Vagina (tissue), 2 donors: ENCODE results near the gene VSIR. TPM values are rescaled to one million over a fixed set of nuclear protein-coding genes. Genes with fewer than 3 reads are reported as not detected.

Experiments used
- DNase-seq, 2 donors: peaks; one replicate each; pipeline ENCODE4 v3.0.0-alpha.2; 2017; ENCODE audit errors: extremely low spot score in 2 of 2
- H3K27ac ChIP-seq: fragments of 200-600 bp; sonication (generic); one replicate; pipeline ENCODE4 v1.5.1; 2019
- H3K27me3 ChIP-seq: fragments of 200-600 bp; sonication (generic); one replicate; pipeline ENCODE4 v1.5.1; 2019
- H3K36me3 ChIP-seq, 2 donors: fragments of 200-600 bp; sonication (generic); one replicate each; pipeline ENCODE4 v1.5.1; 2017 to 2019
- H3K4me1 ChIP-seq: fragments of 200-600 bp; sonication (generic); one replicate; pipeline ENCODE4 v1.5.1; 2019
- H3K4me3 ChIP-seq, 2 donors: fragments of 200-600 bp; sonication (generic); 1 replicate in 1 of 2; 2 replicates in 1 of 2; pipeline ENCODE4 v1.5.1; 2016 to 2019
- H3K9me3 ChIP-seq: fragments of 200-600 bp; sonication (generic); one replicate; pipeline ENCODE4 v1.5.1; 2019
- POLR2A ChIP-seq, 2 donors: fragments of 450-650 bp; IDR thresholded peaks; one replicate each; pipeline ENCODE4 v1.6.1; 2017; ENCODE audit warnings: antibody characterized with exemption in 2 of 2, mild to moderate bottlenecking in 2 of 2, moderate library complexity in 2 of 2
- POLR2AphosphoS5 ChIP-seq, 2 donors: sonication (generic); formaldehyde crosslinking; IDR thresholded peaks; one replicate each; pipeline ENCODE4 v1.9.0; 2017; ENCODE audit warnings: antibody characterized with exemption in 2 of 2, mild to moderate bottlenecking in 2 of 2, low read depth in 1 of 2; ENCODE audit not compliant: insufficient read depth in 1 of 2
- intact Hi-C: fragments of 100-400 bp; cut with DNase I; formaldehyde crosslinking; loops from one replicate; pipeline ENCODE4 v1.15.1; 2023
- total RNA-seq: library from RNA; depleted of rRNA; stranded (reverse); fragments of >200 nt; gene quantifications from one replicate; pipeline ENCODE4 v1.2.3, GENCODE V29; 2016
- TF ChIP-seq, protein P1 (sequence below), 3 experiments: fragments of 450-650 bp in 2 of 3; fragments of 200-600 bp in 1 of 3; sonication (generic) in 1 of 3; IDR thresholded peaks; one replicate each; pipeline ENCODE4 v1.5.1; 2017 to 2019; ENCODE audit warnings: antibody characterized with exemption in 3 of 3, mild to moderate bottlenecking in 2 of 3, moderate library complexity in 2 of 3

Gene VSIR
- total RNA-seq, 1 donor from 2014 or later: 96.5 TPM

GRCh38 chr10:71715860-71716259 is 57.5 kb downstream of the VSIR start:
- Histone ChIP-seq H3K36me3 (no peaks in the 10 kb centered on the region), H3K9me3 (no peaks in the 10 kb centered on the region), H3K4me3 (no peak overlapping the region), H3K4me1 (peaks cover 66% of the 10 kb centered on the region), H3K27me3 (no peaks in the 10 kb centered on the region), H3K27ac (peak overlapping the region; percentile 95)
- no peak for DNase-seq
- intact Hi-C loops: no loop called here
- TF ChIP-seq, protein P1, sequence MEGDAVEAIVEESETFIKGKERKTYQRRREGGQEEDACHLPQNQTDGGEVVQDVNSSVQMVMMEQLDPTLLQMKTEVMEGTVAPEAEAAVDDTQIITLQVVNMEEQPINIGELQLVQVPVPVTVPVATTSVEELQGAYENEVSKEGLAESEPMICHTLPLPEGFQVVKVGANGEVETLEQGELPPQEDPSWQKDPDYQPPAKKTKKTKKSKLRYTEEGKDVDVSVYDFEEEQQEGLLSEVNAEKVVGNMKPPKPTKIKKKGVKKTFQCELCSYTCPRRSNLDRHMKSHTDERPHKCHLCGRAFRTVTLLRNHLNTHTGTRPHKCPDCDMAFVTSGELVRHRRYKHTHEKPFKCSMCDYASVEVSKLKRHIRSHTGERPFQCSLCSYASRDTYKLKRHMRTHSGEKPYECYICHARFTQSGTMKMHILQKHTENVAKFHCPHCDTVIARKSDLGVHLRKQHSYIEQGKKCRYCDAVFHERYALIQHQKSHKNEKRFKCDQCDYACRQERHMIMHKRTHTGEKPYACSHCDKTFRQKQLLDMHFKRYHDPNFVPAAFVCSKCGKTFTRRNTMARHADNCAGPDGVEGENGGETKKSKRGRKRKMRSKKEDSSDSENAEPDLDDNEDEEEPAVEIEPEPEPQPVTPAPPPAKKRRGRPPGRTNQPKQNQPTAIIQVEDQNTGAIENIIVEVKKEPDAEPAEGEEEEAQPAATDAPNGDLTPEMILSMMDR (IDR thresholded peaks at IDR 0.05): no peak
- TF ChIP-seq POLR2A (IDR thresholded peaks at IDR 0.05) (no peak), POLR2AphosphoS5 (IDR thresholded peaks at IDR 0.05; ENCODE audit: insufficient read depth in 1 of 2, low read depth in 1 of 2) (no peak)

DNA sequence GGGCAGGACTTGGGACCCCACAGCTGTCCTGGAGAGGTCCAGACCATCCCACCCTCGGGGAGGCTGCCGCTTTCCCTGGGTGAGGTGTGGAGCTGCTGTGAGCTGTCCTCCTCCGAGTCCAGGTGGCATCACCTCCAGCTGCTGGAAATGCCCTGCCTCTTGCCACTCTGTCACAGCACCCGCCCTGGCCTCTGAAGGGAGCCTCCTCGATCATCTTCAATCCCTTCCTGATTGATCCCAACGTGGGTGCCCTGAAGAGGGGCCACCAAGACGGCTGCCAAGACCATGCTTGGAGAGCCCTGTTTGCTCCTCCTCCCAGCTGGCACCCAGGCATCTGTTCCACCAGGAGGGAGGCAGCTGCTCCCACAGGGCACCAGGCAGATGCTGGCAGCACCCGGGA is 58.3 kb downstream of the VSIR start:
- no peak overlapping the region for H3K4me3 ChIP-seq
- no peaks in the 10 kb centered on the region for H3K9me3 ChIP-seq
- DNase-seq: no peak
- H3K27ac ChIP-seq: peak overlapping the region; percentile 95
- intact Hi-C loops: no loop called here
- no peak for TF ChIP-seq POLR2A (IDR thresholded peaks at IDR 0.05)
- TF ChIP-seq, protein P1 (IDR thresholded peaks at IDR 0.05): no peak
- no peak for TF ChIP-seq POLR2AphosphoS5 (IDR thresholded peaks at IDR 0.05; ENCODE audit: insufficient read depth in 1 of 2, low read depth in 1 of 2)
- H3K27me3 ChIP-seq: no peaks in the 10 kb centered on the region
- no peaks in the 10 kb centered on the region for H3K36me3 ChIP-seq
- H3K4me1 ChIP-seq: peaks cover 63% of the 10 kb centered on the region

DNA sequence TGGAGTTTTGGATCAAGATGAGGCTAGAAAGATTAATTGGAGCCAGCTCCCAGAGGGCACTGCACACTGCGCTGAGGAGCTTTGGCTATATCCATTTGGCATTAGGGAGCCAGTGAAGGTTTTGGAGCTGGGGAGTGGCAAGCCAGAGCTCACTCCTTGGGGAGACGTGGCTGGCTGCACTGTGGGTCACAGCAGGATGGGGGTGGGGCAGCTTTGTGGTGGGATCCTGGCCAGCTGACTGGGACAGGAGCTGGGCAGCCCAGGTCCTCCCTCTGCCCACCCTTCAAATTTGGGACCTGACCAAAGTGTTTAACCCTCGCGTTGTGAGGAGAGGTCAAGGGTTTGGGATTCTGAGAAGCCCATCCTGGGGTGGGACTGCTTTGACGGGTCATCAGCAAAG is 58.7 kb downstream of the VSIR start:
- DNase-seq: no peak

DNA sequence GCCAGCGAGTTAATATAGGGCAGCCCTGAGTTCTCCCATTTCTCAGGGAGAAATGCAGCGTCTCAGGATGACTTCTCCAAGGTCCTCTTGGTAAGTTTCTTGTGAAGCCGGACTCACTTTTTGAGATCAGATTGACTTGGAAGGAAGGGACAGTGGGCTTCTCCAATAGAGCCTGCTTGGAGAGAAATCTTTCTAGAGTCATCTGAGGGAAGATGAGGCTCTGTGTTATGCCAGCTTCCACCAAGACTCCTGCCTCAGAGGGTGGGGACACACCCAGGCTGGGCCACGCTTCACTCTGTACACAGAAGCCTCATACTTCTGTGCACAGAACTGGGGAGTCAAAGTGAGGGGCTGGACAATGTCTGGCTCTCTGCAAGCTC is 59.3 kb downstream of the VSIR start:
- Histone ChIP-seq H3K9me3 (no peaks in the 10 kb centered on the region), H3K27me3 (no peaks in the 10 kb centered on the region), H3K4me3 (no peak overlapping the region), H3K4me1 (peaks cover 54% of the 10 kb centered on the region), H3K36me3 (no peaks in the 10 kb centered on the region), H3K27ac (peak overlapping the region; percentile 95)
- TF ChIP-seq, protein P1 (IDR thresholded peaks at IDR 0.05): no peak
- TF ChIP-seq POLR2AphosphoS5 (IDR thresholded peaks at IDR 0.05; ENCODE audit: insufficient read depth in 1 of 2, low read depth in 1 of 2): no peak
- no peak for TF ChIP-seq POLR2A (IDR thresholded peaks at IDR 0.05)
- no peak for DNase-seq
- intact Hi-C loops: loop anchor here (5.0 kb wide), 1 partner anchor 58 kb away; the partner anchor contains the start of gene VSIR

More for the DNA sequence above, 58.7 kb downstream of the VSIR start:
- Histone ChIP-seq H3K36me3 (no peaks in the 10 kb centered on the region), H3K4me3 (no peak overlapping the region), H3K9me3 (no peaks in the 10 kb centered on the region), H3K27ac (peak overlapping the region; percentile 95), H3K27me3 (no peaks in the 10 kb centered on the region), H3K4me1 (peaks cover 60% of the 10 kb centered on the region)
- TF ChIP-seq, protein P1 (IDR thresholded peaks at IDR 0.05): no peak
- intact Hi-C loops: loop anchor here (5.0 kb wide), 1 partner anchor 58 kb away; the partner anchor contains the start of gene VSIR

GRCh38 chr10:71713135-71714030 is 59.9 kb downstream of the VSIR start:
- no peaks in the 10 kb centered on the region for H3K36me3 ChIP-seq
- peak overlapping the region; percentile 95 for H3K27ac ChIP-seq
- peak in 1 of 2 donors; percentile 91 for TF ChIP-seq POLR2AphosphoS5 (IDR thresholded peaks at IDR 0.05; ENCODE audit: insufficient read depth in 1 of 2, low read depth in 1 of 2)
- TF ChIP-seq, protein P1 (IDR thresholded peaks at IDR 0.05): no peak
- peak in 1 of 2 donors; percentile 29 for TF ChIP-seq POLR2A (IDR thresholded peaks at IDR 0.05)
- intact Hi-C loops: loop anchor here (5.0 kb wide), 1 partner anchor 59 kb away; the partner anchor contains the start of gene VSIR
- H3K4me3 ChIP-seq: no peak overlapping the region
- peaks cover 49% of the 10 kb centered on the region for H3K4me1 ChIP-seq
- H3K9me3 ChIP-seq: no peaks in the 10 kb centered on the region
- H3K27me3 ChIP-seq: no peaks in the 10 kb centered on the region
- DNase-seq: peak in 1 of 2 donors; percentile 97
